Right ventricle myocardium inferior (tissue), 1 donor: ENCODE data around the gene LRRC36. TPM values are rescaled to one million over a fixed set of nuclear protein-coding genes. Genes with fewer than 3 reads are reported as not detected.
"Not testable (repeated sequence)": the region's sequence is repeated elsewhere in the genome, so short reads cannot be mapped to it uniquely, and the experiment has no call there.

Experiments
- ATAC-seq: fragments of 200-7000 bp; cut with Tn5 transposase; one replicate; pipeline ENCODE4 v1.9.1; 2020; ENCODE audit warnings: mild to moderate bottlenecking, moderate library complexity
- DNase-seq: peaks from one replicate; pipeline ENCODE4 v3.0.0; 2021; ENCODE audit errors: missing footprints
- intact Hi-C: fragments of 100-400 bp; cut with DNase I; formaldehyde crosslinking; loops from one replicate; pipeline ENCODE4 v1.11.0; 2022
- total RNA-seq: library from RNA; stranded (reverse); fragmentation: NEBNext Ultra II Directional; extraction: Animal tissue kit (Norgen Biotek cat#: 25700); gene quantifications from one replicate; pipeline ENCODE4 v1.2.1, GENCODE V29; 2021
- donor health status: DM: no; HTN: yes; CAD: no; lungs with severe emphysema.

Gene LRRC36
- total RNA-seq, 1 donor from 2014 or later, result not detected

DNA sequence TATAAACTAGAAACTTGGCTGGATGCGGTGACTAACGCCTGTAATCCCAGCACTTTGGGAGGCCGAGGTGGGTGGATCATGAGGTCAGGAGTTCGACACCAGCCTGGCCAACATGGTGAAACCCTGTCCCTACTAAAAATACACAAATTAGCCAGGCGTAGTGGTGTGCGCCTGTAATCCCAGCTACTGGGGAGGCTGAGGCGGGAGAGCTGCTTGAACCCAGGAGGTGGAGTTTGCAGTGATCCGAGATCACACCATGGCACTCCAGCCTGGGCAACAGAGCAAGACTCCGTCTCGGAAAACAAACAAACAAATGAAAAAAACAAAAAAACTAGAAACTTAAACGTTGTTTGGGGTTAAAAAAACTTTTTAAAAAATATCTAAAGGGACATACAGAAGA lies 49.4 kb downstream of the LRRC36 start:
- DNase-seq, intact Hi-C loops, ATAC-seq: not testable (repeated sequence)

DNA sequence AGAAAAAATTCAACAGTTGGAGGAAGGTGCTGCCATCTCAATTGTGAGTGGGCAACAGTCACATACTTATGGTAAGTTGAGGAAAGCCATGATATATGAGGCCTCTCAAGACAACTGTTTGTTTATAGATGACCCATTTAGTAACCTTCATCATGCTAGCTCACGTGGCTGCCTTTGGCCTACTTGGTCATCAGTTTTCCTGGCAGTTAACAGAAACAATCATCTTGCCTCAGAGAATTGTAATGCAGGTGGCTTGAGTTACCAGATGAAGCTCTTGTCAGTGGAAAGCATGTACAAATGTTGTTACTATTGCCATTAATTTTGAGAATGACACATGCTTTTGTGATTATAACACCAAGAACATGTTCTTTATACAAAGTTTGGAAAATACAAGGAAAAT lies 52.0 kb downstream of the LRRC36 start:
- intact Hi-C loops, result no loop called here
- ATAC-seq, result no peak
- DNase-seq, result no peak

DNA sequence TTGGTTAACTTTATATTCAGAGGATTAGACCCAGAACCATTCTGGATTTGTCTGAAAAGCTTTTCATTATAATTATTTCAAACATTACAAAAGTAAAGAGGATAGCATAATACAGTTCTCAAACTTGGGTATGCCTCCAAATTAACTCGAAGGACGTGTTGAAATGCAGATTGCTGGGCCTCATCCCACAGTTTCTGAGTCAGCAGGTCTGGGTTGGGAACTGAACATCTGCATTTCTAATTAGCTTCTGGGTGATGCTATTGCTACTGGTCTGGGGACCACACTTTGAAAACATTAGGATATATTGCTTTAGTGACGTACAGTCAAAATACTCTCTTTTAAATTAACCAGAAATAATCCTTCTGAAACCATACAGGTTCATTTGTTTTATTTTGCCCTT lies 56.7 kb downstream of the LRRC36 start:
- no peak for DNase-seq
- ATAC-seq, result no peak
- intact Hi-C loops, result no loop called here

DNA sequence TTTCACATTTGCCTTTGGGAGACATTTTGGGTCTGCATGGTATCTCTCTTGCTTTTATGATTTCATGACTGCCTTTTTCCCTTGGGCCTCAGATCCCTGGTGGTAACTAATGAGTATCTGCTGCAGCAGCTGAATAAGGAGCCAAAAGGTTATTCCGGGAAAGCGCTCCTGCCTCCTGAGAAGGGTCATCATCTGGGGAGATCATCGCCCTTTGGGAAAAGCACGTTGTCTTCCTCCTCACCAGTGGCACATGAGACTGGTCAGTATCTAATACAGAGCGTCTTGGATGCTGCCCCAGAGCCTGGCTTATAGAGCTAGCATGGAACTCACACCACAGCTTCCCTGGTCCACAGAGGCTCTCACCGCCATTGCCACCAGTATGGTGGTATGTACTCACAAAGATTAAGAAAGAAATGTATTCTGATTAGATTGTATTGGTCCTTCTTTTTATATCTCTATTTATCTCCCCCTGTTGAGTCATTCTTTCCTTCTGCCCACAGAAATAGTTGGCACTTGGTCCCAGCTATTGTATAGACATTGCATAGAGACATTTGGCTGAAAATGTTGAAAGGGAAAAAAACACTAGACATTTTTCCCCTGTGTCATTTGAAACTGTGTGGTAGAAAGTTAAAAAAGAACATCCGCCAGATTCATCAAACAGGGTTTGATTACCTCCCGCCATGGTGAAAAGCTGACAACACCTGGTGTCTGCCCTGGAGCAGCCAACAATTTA lies 58.3 kb downstream of the LRRC36 start:
- DNase-seq (no peak), ATAC-seq (no peak)
- intact Hi-C loops, result no loop called here

DNA sequence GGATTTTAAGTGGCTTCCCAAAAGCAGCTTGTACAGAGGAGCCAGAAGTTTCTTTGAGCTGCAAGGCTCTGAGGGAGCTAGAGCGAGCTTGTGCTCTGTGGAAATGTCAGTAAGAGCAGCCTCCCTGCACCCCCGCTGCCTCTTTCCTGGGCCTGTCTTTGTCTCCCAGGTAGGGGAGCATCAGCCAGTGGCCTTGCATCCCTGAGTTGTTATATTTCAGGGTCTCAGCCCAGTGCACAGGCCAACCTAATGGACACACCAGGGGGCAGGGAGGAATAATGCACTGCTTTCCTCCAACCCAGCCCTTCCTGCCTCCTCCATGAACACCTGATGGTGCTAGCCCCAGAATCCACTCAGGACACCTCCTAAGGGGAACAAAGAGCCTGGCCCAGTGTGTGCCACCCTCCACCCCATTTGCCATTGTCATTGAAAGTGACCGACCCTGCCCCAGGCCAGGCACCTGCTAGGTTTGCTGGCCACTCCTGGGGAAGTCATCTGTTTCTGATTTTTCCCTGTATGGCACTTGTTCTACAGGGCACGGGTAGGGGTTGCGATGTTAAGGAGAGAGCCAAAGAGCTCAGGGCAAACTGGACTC lies 60.3 kb downstream of the LRRC36 start:
- ATAC-seq (no peak), DNase-seq (no peak)
- intact Hi-C loops, result no loop called here

DNA sequence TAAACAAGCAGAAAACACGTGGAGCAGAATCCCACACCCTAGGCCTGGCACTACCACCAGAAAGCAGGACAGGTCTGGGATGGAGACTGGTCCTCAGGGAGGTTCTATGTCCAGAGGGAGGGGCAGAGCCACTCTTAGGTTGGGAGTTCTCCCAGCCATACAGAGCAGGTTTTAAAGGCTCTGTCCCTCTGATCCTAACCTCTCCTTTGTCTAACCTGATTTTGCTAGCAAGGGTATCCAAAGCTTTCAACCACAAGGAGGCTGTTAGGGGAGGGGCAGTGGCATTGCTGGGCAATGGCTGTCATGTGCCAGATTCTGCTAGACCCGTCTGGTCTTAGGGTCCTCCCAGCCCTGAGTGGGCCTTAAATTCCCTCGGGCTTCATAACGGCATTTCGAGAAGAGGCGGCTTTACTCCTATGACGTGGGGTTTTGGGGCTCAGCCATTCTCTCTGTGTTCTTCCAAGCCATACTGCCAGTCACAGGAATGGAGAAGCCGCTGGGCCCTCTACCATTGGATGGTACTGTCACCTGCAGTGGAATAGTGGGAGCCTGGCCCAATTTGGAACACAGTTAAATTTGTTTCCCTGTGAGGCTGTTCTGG lies 61.0 kb downstream of the LRRC36 start:
- no peak for DNase-seq
- ATAC-seq, result no peak
- intact Hi-C loops, result no loop called here

DNA sequence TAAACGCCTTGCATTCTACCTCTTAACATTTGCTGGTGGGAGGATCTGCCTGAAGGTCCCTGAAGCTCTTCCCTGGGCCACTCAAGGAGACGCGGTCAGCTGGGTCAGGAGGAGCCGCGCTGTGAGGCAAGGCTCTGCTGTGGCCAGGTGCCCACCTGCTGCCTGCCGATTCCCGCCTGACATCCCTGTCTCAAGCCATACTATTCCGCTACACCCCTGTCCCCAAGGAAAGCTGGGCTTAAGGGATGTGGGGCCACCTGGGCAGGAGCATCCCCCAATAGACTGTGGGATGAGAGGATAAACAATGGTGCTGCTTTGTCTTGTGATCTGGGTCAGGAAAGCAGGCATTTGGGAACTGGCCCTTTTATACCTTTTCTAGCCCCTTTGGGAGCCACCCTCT lies 61.6 kb downstream of the LRRC36 start:
- ATAC-seq (no peak), DNase-seq (no peak)
- intact Hi-C loops, result no loop called here

DNA sequence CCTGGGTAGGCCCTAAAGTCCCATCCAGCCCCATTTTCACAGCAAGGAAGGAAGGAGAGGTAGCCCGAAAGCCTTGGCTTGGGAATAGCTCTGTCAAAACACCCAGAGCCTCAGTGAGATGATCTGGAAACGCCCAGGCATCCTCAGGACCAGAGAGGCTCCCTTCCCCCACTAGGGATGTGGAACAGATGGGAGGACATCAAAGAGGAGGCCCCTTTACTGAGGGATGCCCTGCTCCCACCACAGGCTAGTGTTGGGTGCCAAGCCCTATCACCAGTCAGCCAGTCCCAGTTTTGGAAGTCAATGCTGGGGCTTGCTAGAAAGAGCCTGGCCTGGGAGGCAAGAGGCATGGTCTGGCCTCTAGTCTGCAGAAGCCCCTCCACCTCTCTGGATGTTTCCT lies 62.0 kb downstream of the LRRC36 start:
- DNase-seq, result no peak
- intact Hi-C loops, result no loop called here
- no peak for ATAC-seq

DNA sequence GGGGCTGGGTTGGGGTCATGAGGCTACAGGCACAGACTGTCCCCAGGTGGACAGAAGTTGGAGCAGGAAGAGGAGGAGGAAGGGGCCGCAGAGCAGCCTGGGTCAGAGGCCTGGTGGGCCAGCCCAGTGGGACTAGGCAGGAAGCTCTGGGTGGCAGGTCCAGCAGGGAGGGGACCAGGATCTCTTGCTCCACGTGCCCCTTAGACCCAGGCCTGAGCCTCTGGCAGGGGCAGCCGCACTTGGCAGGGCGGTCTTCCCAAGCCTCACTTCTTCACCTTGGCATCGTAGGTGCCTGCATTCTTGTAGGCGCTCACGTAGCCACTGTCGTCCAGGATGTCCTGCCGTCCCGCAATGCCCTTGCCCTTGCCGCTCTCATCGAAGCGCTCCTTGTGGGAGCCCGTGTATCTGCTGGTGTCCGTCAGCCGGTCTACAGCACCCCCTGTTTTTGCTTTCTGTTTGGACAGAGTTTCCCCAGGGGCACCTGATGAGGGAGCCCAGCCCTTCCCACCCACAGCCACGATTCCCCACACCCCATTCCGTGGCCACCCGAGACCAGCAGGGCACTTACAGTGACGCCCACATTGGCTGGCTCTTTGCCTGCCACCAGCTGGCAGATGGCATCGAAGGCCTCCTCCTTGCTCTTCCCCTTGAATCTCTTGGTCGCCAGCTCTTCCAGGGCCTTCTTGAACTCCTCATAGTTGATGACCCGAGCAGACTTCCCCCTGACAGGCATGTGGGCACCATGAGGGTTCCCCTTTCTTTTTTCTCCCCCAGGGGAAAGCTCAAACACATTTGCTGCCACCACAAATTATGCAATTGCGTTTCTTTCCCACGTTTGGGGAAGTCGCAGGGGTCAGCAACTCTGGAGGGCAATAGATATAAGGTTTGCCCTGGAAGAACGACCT lies 63.5 kb downstream of the LRRC36 start:
- intact Hi-C loops, result loop anchor here (10.0 kb wide), 1 partner anchor 445 kb away; no protein-coding TSS in a partner anchor
- ATAC-seq (no peak), DNase-seq (peak; percentile 82)

DNA sequence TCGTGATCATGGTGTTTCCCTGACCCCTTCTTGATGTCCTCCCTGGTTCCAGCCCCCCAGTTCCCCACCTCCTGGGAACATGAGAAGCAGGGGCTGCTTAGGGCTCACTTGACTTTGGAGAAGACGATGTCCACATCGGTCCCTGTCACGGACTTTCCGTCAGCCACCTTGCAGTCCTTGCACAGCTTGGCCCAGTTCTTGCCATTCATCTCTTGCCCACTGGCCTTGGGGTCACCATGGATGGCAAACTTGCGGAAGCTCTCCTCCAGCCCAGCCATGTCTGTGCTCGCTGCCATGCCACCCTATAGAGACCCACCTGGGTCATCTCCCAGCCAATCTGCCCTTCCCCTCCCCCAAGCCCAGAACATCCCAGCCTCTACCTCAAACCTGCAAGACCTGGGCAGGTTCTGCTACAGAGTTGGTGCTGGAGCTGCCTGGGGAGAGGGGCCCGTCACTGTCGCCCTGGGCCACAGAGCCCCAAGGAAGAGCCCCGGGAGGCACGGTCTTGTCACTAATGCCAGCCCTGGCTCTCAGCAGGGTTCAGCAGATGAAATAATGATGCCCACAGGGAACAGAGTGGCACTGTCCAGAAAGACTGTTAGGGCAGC lies 64.3 kb downstream of the LRRC36 start:
- intact Hi-C loops, result loop anchor here (10.0 kb wide), 1 partner anchor 446 kb away; no protein-coding TSS in a partner anchor
- ATAC-seq, result no peak
- DNase-seq, result no peak

DNA sequence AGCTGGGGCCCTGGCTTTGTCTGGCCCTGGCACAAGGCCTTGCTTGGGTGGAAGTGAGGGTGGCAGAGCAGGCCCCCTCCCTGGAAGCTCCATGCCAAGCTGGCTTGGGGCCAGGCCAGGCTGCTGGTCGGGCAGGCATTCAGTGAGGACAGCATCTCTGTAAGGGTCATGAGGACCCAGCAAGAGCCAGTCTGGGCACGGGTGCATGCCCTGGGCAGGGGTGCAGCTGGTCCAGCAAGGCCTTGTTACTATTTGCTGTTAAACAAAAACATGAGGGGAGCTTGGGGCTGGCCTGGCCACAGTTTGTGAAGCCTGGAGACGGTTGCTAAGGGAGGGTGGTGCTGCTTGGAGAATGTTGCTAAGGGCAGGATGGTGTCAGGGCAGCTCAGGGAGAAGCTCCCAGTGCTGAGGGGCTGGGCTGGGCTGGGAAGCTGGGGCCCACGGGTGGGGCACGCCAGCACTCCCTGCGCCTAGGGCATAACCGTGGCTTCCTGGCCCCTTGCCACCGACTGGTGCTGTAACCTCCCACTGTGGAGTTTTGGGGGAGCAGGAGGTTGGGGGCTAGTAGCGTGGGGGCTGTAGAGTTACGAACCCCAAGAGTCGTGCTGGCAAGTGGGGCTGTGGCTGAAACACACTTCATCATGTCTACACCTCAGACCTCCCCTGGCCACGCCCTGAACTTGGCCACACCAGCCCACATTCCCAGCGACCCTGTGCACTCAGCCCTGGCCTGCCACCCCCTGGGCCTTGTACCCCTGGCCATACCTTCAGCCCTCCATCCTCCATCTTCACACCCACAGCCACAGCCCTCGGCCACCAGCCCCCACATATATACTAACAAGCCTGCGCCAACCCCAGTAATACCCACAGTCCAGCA lies 65.0 kb downstream of the LRRC36 start:
- ATAC-seq (no peak), DNase-seq (no peak)
- intact Hi-C loops, result loop anchor here (10.0 kb wide), 1 partner anchor 447 kb away; no protein-coding TSS in a partner anchor

DNA sequence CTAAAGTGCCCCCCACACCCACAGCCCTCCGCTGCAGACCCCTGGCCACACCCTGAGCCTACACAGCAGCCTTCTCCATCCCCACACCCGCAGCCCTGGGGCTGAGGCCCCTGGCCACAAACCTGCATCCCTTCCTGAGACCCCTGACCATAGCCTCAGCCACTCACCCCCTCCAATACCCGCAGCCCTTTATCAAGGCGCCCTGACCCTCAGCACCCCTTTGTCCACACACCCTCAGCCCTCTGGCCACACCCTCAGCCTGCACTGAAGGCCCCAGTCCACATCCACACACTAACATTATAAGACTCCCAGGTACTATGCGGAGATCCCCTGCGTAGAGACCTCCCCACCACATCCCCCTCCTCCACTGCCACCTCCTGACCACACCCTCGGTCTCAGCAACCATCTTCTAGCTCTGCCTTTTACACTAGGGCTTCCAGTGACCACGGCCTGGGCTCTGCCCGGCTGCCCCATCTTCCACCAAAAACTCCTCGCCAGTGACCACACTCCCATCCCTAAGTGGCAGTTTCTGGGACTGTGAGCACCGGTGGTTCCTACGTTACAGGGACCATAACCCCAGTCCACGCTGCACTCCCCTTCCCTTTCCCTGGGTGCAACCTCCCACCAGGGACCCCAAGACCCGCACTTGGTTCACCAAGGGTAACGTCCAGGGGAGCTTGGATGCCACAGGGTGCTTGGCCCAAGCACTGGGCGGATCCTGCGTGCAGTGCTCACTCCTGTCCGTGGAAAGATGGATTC lies 65.9 kb downstream of the LRRC36 start:
- intact Hi-C loops, result loop anchor here (10.0 kb wide), 1 partner anchor 448 kb away; no protein-coding TSS in a partner anchor
- ATAC-seq (no peak), DNase-seq (no peak)

DNA sequence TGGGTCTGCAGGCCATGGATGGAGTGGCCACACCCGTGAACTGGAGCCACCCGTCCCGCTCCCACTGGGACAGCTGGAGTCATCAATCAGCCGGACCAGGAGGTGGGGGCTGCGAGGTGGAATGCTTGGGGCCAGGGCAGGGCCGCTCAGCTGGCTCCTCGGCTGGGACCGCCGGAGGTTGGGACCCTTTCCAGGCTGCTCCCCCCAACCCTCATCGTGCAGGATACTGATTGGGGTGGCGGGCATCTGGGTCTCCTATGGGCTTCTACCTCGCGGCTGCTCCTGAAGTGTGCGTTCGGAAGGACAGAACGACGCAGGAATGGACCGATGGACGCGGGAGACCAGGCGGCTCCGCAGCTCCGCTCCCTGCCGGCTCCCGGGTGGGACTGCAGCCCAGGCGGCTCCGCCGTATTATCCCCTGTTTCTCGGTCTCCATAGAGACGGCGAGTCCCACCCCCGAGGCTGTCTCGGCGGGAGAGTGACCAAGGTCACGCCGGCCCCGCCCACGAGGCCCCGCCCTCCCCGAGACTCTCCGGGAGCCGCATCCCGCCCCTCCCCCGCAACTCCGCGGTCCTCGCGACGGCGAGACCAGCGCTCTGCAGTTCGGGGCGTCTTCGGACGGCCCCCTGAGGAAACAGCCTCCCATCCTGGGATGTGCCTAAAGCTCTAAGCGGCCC lies 66.6 kb downstream of the LRRC36 start, which contains the start of gene TPPP3:
TSS of gene TPPP3 (minus strand) at position 388 of the 677 bp plus-strand sequence. CDS start 2,387 bp downstream, outside the sequence.
- intact Hi-C loops, result loop anchor here (10.0 kb wide), 1 partner anchor 448 kb away; no protein-coding TSS in a partner anchor
- peak; percentile 96 for DNase-seq
- peak; percentile 87 for ATAC-seq

DNA sequence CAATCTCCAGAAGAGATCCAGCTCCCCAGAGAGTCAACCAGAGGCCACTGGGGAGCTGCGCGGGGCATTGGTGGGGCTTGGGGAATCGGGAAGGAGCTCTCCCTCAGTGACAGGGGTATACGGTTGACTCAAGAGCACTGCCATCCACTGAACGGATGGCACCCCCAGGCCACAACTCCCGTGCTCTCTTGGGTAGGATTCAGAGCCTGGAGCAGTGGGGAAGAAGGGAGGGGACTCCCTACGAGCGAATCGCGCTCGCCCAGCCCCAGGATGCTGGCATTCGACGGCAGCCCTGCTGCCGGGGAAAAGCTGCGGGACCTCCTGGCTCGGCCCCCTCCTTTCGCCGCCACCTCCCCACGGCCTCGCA lies 67.2 kb downstream of the LRRC36 start:
- intact Hi-C loops, result loop anchor here (10.0 kb wide), 1 partner anchor 449 kb away; no protein-coding TSS in a partner anchor

DNA sequence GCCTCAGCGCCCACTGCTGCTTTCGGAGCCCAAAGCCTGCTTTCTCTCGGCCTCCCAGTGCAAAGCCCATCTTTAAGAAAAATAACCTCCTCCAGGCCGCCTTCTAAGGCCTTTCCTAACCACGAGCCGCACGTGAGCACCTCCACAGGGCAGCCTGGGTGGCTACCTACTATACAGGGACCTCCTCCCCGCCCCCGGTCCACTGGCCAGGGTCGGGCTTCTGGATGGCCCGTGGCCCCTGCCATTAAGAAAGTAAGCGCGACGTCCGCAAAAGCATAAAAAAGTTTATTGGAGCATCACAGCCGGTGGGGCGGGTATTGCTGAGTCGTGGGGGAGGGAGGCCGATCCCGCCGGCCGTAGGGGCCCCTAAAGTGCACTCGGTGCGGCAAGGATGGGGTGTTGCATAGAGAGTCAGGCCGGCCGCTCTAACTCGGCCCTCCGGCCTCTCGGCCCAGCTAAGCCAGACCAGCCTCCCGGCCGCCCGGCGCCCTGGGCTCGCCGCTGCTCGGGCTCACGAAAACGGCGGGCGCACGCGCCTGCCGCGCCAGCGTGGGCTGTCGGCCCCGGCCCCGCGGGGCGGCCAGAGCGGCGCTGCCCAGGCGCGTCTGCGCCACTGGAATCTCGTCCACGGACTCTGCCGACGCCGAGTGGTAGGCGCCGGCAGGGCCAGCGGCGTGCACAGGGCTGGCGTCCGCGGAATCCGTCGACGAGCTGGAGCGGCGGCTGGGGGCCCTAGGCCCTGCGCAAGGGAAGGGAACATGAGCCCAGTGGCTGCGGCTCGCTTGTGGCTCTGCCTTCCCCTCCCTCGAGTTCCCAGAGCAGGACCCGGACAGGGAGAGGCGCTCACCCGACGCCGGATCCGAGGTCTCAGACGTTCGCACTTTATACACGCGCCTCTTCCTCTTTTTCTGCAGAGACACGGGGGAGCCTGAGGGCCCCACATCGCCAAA lies 67.8 kb downstream of the LRRC36 start:
- DNase-seq, result no peak
- intact Hi-C loops, result loop anchor here (5.0 to 10.0 kb wide), 2 partner anchors 132 to 450 kb away; no protein-coding TSS in a partner anchor
- peak; percentile 2 for ATAC-seq

More for the DNA sequence above, 67.2 kb downstream of the LRRC36 start:
- ATAC-seq (peak; percentile 6), DNase-seq (no peak)
